Body of pancreas (tissue), 4 donors: Measurements from ENCODE around the gene RHOT1. TPM values are rescaled to one million over a fixed set of nuclear protein-coding genes. Genes with fewer than 3 reads are reported as not detected.
"Not testable (repeated sequence)": the region's sequence is repeated elsewhere in the genome, so short reads cannot be mapped to it uniquely, and the experiment has no call there.

Source experiments
- ATAC-seq: fragments of 150-250 bp; one replicate; pipeline ENCODE4 v1.9.1; 2016
- DNase-seq, 4 donors: peaks; one replicate each; pipeline ENCODE4 v3.0.0-alpha.2; 2019
- H3K27ac ChIP-seq, 4 donors: fragments of 200-600 bp; sonication (generic); 1 replicate in 3 of 4; 2 replicates in 1 of 4; pipeline versions ENCODE4 v1.5.1 to v1.6.1; 2016 to 2019; ENCODE audit warnings: mild to moderate bottlenecking in 1 of 4, mixed read lengths in 1 of 4, moderate library complexity in 1 of 4
- H3K27me3 ChIP-seq, 2 donors: fragments of 200-600 bp; sonication (generic); one replicate each; pipeline ENCODE4 v1.6.0; 2016; ENCODE audit warnings: mild to moderate bottlenecking in 1 of 2
- H3K36me3 ChIP-seq, 2 donors: fragments of 200-600 bp; sonication (generic); replicated peaks in 1 of 2; 2 replicates each; pipeline ENCODE4 v1.5.1; 2016; ENCODE audit warnings: low read depth in 2 of 2; ENCODE audit not compliant: insufficient read depth in 1 of 2
- H3K4me1 ChIP-seq: fragments of 200-600 bp; sonication (generic); one replicate; pipeline ENCODE4 v1.6.0; 2016
- H3K4me3 ChIP-seq, 2 donors: fragments of 200-600 bp; sonication (generic); 1 replicate in 1 of 2; 2 replicates in 1 of 2; pipeline ENCODE4 v1.5.1; 2016 to 2019
- H3K9me3 ChIP-seq, 3 donors: fragments of 200-600 bp; sonication (generic); 1 replicate in 2 of 3; 2 replicates in 1 of 3; pipeline ENCODE4 v1.5.1; 2016
- CTCF ChIP-seq, 7 experiments: fragments of 450-650 bp in 4 of 7; fragments of 200-600 bp in 3 of 7; sonication (generic) in 3 of 7; IDR thresholded peaks; one replicate each; pipeline ENCODE4 v1.5.1; 2016 to 2019; ENCODE audit warnings: antibody characterized with exemption in 7 of 7
- POLR2A ChIP-seq, 3 donors: fragments of 450-650 bp; IDR thresholded peaks; one replicate each; pipeline ENCODE4 v1.6.1; 2016; ENCODE audit warnings: antibody characterized with exemption in 3 of 3, mild to moderate bottlenecking in 2 of 3
- WGBS, 2 donors: methylation state at CpG; one replicate each; pipeline ENCODE4 v1.1.5; 2017; 5-methylcytosine and 5-hydroxymethylcytosine counted together
- intact Hi-C: fragments of 100-400 bp; cut with DNase I; formaldehyde crosslinking; loops from one replicate; pipeline ENCODE4 v1.15.1; 2023
- total RNA-seq, 2 donors: library from RNA; depleted of rRNA; stranded (reverse); fragments of >200 nt; gene quantifications; one replicate each; pipeline ENCODE4 v1.1.0, GENCODE V29; 2016

Gene RHOT1
- total RNA-seq, 2 donors from 2014 or later, result 15.2 to 25.4 TPM

GRCh38 chr17:32102646-32103186 is 39.6 kb upstream of the RHOT1 start:
- Histone ChIP-seq H3K4me1 (peaks cover 30% of the 10 kb centered on the region), H3K9me3 (no peaks in the 10 kb centered on the region), H3K36me3 (no peaks in the 10 kb centered on the region), H3K27me3 (no peaks in the 10 kb centered on the region), H3K27ac (peak overlapping the region in 1 of 4 donors; percentile 33), H3K4me3 (no peak overlapping the region)
- intact Hi-C loops, result no loop called here
- no peak for DNase-seq
- ATAC-seq, result no peak
- TF ChIP-seq POLR2A (IDR thresholded peaks at IDR 0.05), result no peak
- no peak for TF ChIP-seq CTCF (IDR thresholded peaks at IDR 0.05)
- WGBS, 2 donors, result 92 to 93% methylated on average over 5 of the region's 5 CpGs

GRCh38 chr17:32103476-32104113 is 38.7 kb upstream of the RHOT1 start:
- no peaks in the 10 kb centered on the region for H3K27me3 ChIP-seq
- peaks cover 30% of the 10 kb centered on the region for H3K4me1 ChIP-seq
- intact Hi-C loops, result no loop called here
- ATAC-seq (no peak), DNase-seq (peak in 1 of 4 donors; percentile 27)
- WGBS, 2 donors, result 69 to 70% methylated on average over 6 to 7 of the region's 7 CpGs
- no peaks in the 10 kb centered on the region for H3K9me3 ChIP-seq
- H3K27ac ChIP-seq, result peak overlapping the region in 2 of 4 donors; percentile 28 to 33
- H3K4me3 ChIP-seq, result no peak overlapping the region
- no peaks in the 10 kb centered on the region for H3K36me3 ChIP-seq
- TF ChIP-seq POLR2A (IDR thresholded peaks at IDR 0.05) (no peak), CTCF (IDR thresholded peaks at IDR 0.05) (no peak)

DNA sequence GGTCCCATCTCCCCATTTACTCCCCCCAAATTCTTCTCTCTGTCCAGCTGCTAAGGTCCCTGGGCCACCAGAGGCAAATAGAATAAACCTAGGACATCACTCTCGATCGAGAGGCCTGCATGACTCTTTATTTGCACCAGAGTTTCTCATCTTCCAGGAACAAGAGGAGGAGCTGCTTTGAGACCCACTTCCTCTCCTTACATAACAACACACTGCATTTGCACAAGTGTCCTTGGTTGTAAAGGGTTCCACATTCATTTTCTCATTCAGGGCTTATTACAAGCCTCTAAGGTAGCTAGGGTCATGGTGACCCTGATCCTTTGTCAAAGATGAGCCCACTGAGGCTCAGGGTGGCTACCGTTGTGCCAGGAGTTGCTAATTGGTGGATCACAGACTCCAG is 38.1 kb upstream of the RHOT1 start:
- TF ChIP-seq POLR2A (IDR thresholded peaks at IDR 0.05) (no peak), CTCF (IDR thresholded peaks at IDR 0.05) (no peak)
- ATAC-seq, result no peak
- H3K4me1 ChIP-seq, result peaks cover 30% of the 10 kb centered on the region

DNA sequence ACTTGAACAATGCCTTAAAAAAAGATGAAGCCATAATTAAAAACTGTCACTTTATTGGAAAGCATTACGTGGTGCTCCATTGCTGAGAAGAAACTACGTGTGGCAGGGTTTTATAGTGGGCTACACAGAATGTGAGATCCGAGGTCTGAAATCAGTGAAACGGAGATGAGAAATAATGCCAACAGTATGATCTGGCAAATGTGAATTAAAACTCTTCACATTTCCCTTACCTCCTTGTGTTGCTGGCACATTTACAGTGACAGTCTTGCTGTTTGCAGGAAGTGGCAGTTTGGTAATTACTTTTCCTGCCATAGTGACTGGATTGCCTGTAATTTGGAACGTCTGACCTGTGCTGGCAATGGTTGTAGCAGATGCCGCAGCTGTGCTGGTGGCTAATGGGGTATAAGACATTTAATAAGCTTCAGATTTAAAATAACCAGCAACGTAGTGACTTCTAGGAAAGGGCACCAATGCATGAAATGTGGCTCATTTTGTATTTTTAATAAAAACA is 35.8 kb upstream of the RHOT1 start:
- H3K36me3 ChIP-seq, H3K27me3 ChIP-seq, intact Hi-C loops, DNase-seq, H3K4me3 ChIP-seq, H3K27ac ChIP-seq, ATAC-seq, H3K9me3 ChIP-seq: not testable (repeated sequence)
- 57 to 62% methylated on average over 7 of the region's 7 CpGs for WGBS, 2 donors
- H3K4me1 ChIP-seq, result peaks cover 16% of the 10 kb centered on the region

More for the DNA sequence above, 38.1 kb upstream of the RHOT1 start:
- DNase-seq, result no peak
- Histone ChIP-seq H3K9me3 (no peaks in the 10 kb centered on the region), H3K27ac (no peak overlapping the region), H3K36me3 (no peaks in the 10 kb centered on the region), H3K4me3 (no peak overlapping the region), H3K27me3 (no peaks in the 10 kb centered on the region)
- WGBS, 2 donors, result 85 to 92% methylated on average over 3 of the region's 3 CpGs
- intact Hi-C loops, result no loop called here

DNA sequence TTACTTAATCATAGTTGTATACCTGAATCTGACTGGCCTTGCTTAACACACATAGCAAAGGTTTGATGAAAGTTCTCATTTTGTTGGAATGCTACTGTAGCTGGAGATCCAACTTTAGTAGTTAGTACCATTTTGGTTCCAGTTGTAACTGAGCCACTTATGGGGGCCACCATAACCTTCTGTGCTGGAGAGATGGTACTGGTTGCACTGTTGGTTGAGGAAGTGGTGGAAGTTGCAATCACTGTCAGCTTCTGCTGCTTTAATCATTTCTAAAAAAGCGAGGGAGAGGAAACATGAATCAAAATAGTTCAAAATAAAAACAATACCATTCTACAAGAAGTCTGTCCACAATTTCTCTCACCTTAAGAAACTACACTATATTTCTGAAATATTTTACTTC is 35.1 kb upstream of the RHOT1 start:
- WGBS, 2 donors, result 68 to 72% methylated on average over 1 of the region's 1 CpG
- DNase-seq, ATAC-seq, H3K27ac ChIP-seq, H3K4me3 ChIP-seq, H3K4me1 ChIP-seq, H3K9me3 ChIP-seq, H3K36me3 ChIP-seq, intact Hi-C loops, H3K27me3 ChIP-seq: not testable (repeated sequence)

GRCh38 chr17:32110596-32110995 is 31.7 kb upstream of the RHOT1 start:
- intact Hi-C loops, result no loop called here
- 78 to 84% methylated on average over 21 of the region's 21 CpGs for WGBS, 2 donors
- TF ChIP-seq POLR2A (IDR thresholded peaks at IDR 0.05) (no peak), CTCF (IDR thresholded peaks at IDR 0.05) (no peak)
- no peak overlapping the region for H3K4me3 ChIP-seq
- no peaks in the 10 kb centered on the region for H3K4me1 ChIP-seq
- ATAC-seq, result no peak
- no peaks in the 10 kb centered on the region for H3K9me3 ChIP-seq
- no peaks in the 10 kb centered on the region for H3K27me3 ChIP-seq
- H3K36me3 ChIP-seq, result no peaks in the 10 kb centered on the region
- no peak for DNase-seq
- no peak overlapping the region for H3K27ac ChIP-seq
